Natural killer cell (primary cell): ENCODE results near the gene SYNDIG1. TPM values are rescaled to one million over a fixed set of nuclear protein-coding genes. Genes with fewer than 3 reads are reported as not detected.

Experiments
- ATAC-seq, 3 donors: fragments of 150-1000 bp in 2 of 3; fragments of 200-7000 bp in 1 of 3; cut with Tn5 transposase; 1 replicate in 1 of 3; 2 replicates in 2 of 3; pipeline ENCODE4 v1.10.0; 2021; ENCODE audit warnings: mild to moderate bottlenecking in 2 of 3, moderate library complexity in 2 of 3
- DNase-seq, 2 donors: peaks; one replicate each; pipeline versions ENCODE4 v3.0.0 to v3.0.0-alpha.2; 2013 to 2021; ENCODE audit warnings: mixed read lengths in 1 of 2
- H3K27ac ChIP-seq: one replicate; pipeline ENCODE4 v1.5.1; 2013; ENCODE audit warnings: mild to moderate bottlenecking, low read length
- H3K27me3 ChIP-seq: one replicate; pipeline ENCODE4 v1.6.1; 2013; ENCODE audit warnings: low read length; ENCODE audit not compliant: control insufficient read depth, insufficient read depth
- H3K36me3 ChIP-seq: one replicate; pipeline ENCODE4 v1.6.1; 2013; ENCODE audit warnings: low read length; ENCODE audit not compliant: control insufficient read depth, insufficient read depth
- H3K4me1 ChIP-seq: one replicate; pipeline ENCODE4 v1.6.1; 2013; ENCODE audit warnings: low read length; ENCODE audit not compliant: control insufficient read depth, insufficient read depth
- H3K4me3 ChIP-seq: one replicate; pipeline ENCODE4 v1.5.1; 2013; ENCODE audit warnings: low read length
- H3K9me3 ChIP-seq: one replicate; pipeline ENCODE4 v1.6.1; 2013; ENCODE audit warnings: low read length; ENCODE audit not compliant: control insufficient read depth, insufficient read depth
- H3K27ac Mint-ChIP-seq, 2 donors: one replicate each; pipeline ENCODE4 v1.8.0; 2022; ENCODE audit warnings: mild to moderate bottlenecking in 2 of 2, mixed read lengths in 2 of 2, moderate library complexity in 1 of 2
- H3K27me3 Mint-ChIP-seq, 2 donors: one replicate each; pipeline ENCODE4 v1.8.0; 2022; ENCODE audit warnings: low read depth in 2 of 2, mixed read lengths in 2 of 2
- H3K36me3 Mint-ChIP-seq: one replicate; pipeline ENCODE4 v1.8.0; 2022; ENCODE audit warnings: mixed read lengths
- H3K4me1 Mint-ChIP-seq, 2 donors: one replicate each; pipeline ENCODE4 v1.8.0; 2022; ENCODE audit warnings: mixed read lengths in 2 of 2
- H3K4me3 Mint-ChIP-seq: one replicate; pipeline ENCODE4 v1.8.0; 2022; ENCODE audit warnings: mild to moderate bottlenecking, moderate library complexity, mixed read lengths
- H3K9me3 Mint-ChIP-seq, 2 donors: one replicate each; pipeline ENCODE4 v1.8.0; 2022; ENCODE audit warnings: mixed read lengths in 2 of 2
- WGBS: methylation state at CpG from one replicate; pipeline ENCODE4 v1.1.7; 2013; ENCODE audit warnings: missing lambda C conversion rate; ENCODE audit not compliant: insufficient coverage; 5-methylcytosine and 5-hydroxymethylcytosine counted together
- intact Hi-C: fragments of 100-400 bp; cut with micrococcal nuclease; formaldehyde crosslinking; loops from one replicate; pipeline ENCODE4 v1.14.2; 2022
- total RNA-seq, 4 donors: library from RNA; stranded (reverse); fragments of 120-200 nt in 1 of 4; gene quantifications; one replicate each; pipeline versions ENCODE4 v1.2.3 to v1.2.4, GENCODE V29; 2013 to 2022
- TF ChIP-seq, protein P1 (sequence below): fragments of 200-600 bp; IDR thresholded peaks from one replicate; pipeline ENCODE4 v1.8.0; 2022; ENCODE audit warnings: antibody characterized with exemption

SYNDIG1 gene
- total RNA-seq, 3 donors from 2014 or later (not counting 1 experiment from before 2014, with no cell fraction given), result not detected

DNA sequence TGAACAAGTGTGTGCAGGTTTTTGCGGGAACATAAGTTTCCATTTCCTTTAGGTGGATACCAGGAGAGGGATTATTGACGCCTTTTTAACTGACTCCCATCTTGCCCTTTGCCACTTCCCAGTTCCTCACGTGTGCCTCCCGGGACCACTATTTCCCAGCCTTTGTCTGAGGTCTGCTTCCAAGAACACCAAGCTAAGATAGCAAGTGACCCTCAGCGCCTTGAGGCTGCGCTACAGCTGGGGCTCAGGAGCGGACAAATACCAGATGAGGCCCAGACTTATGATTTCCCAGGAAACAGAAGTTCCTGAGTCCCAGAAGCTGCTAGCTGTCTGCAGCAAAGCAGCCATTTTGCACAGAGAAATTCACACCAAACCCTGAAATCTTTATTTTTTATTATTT lies 216.7 kb downstream of the SYNDIG1 start:
- intact Hi-C loops, result no loop called here
- 96% methylated on average over 7 of the region's 7 CpGs for WGBS
- ATAC-seq (no peak), DNase-seq (no peak)
- Mint-ChIP-seq H3K27me3 (peaks cover 9 to 18% of the 10 kb centered on the region in 2 donors), H3K4me3 (no peak overlapping the region), H3K36me3 (no peaks in the 10 kb centered on the region), H3K4me1 (peaks cover 0 to 12% of the 10 kb centered on the region in 2 donors), H3K9me3 (no peaks in the 10 kb centered on the region), H3K27ac (no peak overlapping the region)
- Histone ChIP-seq H3K27ac (no peak overlapping the region), H3K27me3 (no peaks in the 10 kb centered on the region), H3K9me3 (no peaks in the 10 kb centered on the region), H3K36me3 (no peaks in the 10 kb centered on the region), H3K4me1 (peaks cover 8% of the 10 kb centered on the region), H3K4me3 (no peak overlapping the region)
- TF ChIP-seq, protein P1, sequence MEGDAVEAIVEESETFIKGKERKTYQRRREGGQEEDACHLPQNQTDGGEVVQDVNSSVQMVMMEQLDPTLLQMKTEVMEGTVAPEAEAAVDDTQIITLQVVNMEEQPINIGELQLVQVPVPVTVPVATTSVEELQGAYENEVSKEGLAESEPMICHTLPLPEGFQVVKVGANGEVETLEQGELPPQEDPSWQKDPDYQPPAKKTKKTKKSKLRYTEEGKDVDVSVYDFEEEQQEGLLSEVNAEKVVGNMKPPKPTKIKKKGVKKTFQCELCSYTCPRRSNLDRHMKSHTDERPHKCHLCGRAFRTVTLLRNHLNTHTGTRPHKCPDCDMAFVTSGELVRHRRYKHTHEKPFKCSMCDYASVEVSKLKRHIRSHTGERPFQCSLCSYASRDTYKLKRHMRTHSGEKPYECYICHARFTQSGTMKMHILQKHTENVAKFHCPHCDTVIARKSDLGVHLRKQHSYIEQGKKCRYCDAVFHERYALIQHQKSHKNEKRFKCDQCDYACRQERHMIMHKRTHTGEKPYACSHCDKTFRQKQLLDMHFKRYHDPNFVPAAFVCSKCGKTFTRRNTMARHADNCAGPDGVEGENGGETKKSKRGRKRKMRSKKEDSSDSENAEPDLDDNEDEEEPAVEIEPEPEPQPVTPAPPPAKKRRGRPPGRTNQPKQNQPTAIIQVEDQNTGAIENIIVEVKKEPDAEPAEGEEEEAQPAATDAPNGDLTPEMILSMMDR, result no peak

DNA sequence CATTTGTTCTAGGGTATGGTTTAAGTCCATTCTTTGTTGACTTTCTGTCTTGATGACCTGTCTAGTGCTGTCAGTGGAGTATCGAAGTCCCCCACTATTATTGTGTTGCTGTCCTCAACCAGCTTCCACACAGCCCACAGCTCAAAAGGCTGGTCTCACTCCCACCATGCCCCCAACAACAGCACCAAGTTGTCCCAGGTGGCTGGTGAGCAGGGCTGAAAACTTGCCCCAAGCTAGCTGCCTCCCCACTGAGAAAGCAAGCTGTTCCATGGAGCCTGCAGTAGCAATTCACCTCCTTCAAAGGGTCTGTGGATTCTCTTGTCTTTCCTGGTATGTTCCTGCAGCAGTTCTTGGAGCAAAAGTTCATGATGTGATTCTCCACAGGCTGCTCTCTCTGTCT lies 221.0 kb downstream of the SYNDIG1 start:
- ATAC-seq (no peak), DNase-seq (no peak)
- Mint-ChIP-seq H3K4me3 (no peak overlapping the region), H3K36me3 (no peaks in the 10 kb centered on the region), H3K9me3 (no peaks in the 10 kb centered on the region), H3K27me3 (peaks cover 6 to 23% of the 10 kb centered on the region in 2 donors), H3K27ac (no peak overlapping the region), H3K4me1 (no peaks in the 10 kb centered on the region)
- intact Hi-C loops, result no loop called here
- H3K27ac ChIP-seq, result no peak overlapping the region
- H3K4me1 ChIP-seq, result no peaks in the 10 kb centered on the region
- TF ChIP-seq, protein P1, result no peak
- 44% methylated on average over 1 of the region's 1 CpG for WGBS
- H3K27me3 ChIP-seq, result no peaks in the 10 kb centered on the region
- H3K9me3 ChIP-seq, result no peaks in the 10 kb centered on the region
- no peaks in the 10 kb centered on the region for H3K36me3 ChIP-seq
- no peak overlapping the region for H3K4me3 ChIP-seq

DNA sequence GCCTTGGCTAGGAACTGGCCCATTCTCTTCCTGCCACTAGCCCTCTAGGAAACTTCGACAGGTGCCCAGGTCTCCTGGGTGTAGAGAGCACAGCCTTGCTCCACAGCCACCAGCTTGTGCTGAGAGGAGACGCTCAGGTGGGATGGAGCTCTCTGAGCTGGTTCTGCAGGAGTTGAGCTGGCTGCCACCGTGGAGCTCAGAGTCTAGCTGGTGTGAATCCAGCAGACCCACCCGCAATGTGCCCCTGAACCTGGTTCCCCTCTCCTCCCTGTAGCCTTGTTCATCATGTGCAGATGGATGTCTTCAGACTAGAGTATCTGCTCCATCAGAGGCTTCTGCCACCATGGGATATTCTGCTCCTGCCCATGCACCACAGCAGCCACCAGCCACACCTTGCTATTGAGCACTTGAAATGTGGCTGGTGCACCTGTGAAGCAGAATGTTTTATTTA lies 222.5 kb downstream of the SYNDIG1 start:
- no peak overlapping the region for H3K4me3 ChIP-seq
- intact Hi-C loops, result no loop called here
- TF ChIP-seq, protein P1, result no peak
- H3K36me3 Mint-ChIP-seq, result no peaks in the 10 kb centered on the region
- H3K4me1 Mint-ChIP-seq, result no peaks in the 10 kb centered on the region
- no peaks in the 10 kb centered on the region for H3K36me3 ChIP-seq
- H3K27me3 ChIP-seq, result no peaks in the 10 kb centered on the region
- H3K27ac Mint-ChIP-seq, result no peak overlapping the region
- H3K27ac ChIP-seq, result no peak overlapping the region
- WGBS, result 95% methylated on average over 4 of the region's 4 CpGs
- H3K9me3 ChIP-seq, result no peaks in the 10 kb centered on the region
- H3K9me3 Mint-ChIP-seq, result no peaks in the 10 kb centered on the region
- DNase-seq (no peak), ATAC-seq (no peak)
- H3K27me3 Mint-ChIP-seq, result peaks cover 5 to 19% of the 10 kb centered on the region in 2 donors
- no peak overlapping the region for H3K4me3 Mint-ChIP-seq
- H3K4me1 ChIP-seq, result no peaks in the 10 kb centered on the region
